NK-92 treated with Interleukin-12 subunit alpha and Interleukin-12 subunit beta, amount 100 ng/mL, for 24 hours (cell line): ENCODE measurements around the gene MYZAP.

ENCODE experiments used
- DNase-seq: peaks from one replicate; lab custom pipeline; 2025; lab: John Stamatoyannopoulos, UW

MYZAP gene

GRCh38 chr15:57698991-57699390 is 107.3 kb downstream of the MYZAP start:
- DNase-seq: no peak

GRCh38 chr15:57703387-57703786 is 111.7 kb downstream of the MYZAP start:
- no peak for DNase-seq

DNA sequence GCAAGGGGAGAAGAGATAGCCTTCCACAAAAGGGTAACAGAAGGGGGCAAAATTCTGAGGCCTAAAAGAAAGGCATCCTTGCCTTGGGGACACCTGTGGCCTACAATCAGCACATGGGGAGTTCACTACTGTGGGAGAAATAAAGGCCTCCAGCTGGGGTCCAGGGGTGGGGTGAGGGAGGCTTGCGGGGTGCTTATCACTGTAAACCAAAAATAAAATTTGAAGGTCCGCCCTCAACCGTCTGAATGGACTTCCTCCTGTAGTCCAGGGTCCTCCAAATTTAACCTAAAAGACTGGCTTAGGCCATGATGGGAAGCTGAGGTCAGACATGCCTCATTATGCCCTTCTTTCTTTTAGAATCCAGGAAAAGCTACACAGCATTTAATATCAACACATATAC is 112.7 kb downstream of the MYZAP start:
- no peak for DNase-seq

GRCh38 chr15:57705746-57706404 is 114.2 kb downstream of the MYZAP start:
- DNase-seq: no peak

- peak; percentile 85 for DNase-seq
Observed at GRCh38 chr15:57706405-57707209, 114.9 kb downstream of the MYZAP start, which contains the start of gene POLR2M. Gene POLR2M, plus strand, starts transcription at chr15:57706714. Its CDS starts 129 bp downstream, at chr15:57706843.

DNA sequence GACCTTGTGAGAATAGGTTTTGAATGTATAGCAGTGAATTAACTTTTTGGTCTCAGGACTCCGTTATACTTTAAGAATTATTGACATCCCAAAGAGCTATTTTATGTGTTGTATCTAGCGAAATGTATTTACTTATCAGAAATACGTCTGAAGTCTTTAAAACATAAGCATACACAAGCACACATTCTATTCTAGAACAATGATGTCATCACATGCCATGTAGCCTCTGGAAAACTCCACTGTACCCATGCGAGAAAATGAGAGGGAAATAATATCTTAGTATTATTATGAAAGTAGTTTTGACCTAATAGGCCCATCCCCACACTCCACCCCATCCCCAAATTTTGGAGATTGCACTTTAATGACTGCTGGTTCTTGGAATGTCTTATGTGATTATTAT is 116.3 kb downstream of the MYZAP start:
- DNase-seq: no peak

GRCh38 chr15:57718309-57718708 is 126.6 kb downstream of the MYZAP start:
- DNase-seq: no peak

GRCh38 chr15:57720867-57721266 is 129.2 kb downstream of the MYZAP start:
- DNase-seq: no peak

GRCh38 chr15:57726411-57726810 is 134.7 kb downstream of the MYZAP start:
- DNase-seq: no peak

DNA sequence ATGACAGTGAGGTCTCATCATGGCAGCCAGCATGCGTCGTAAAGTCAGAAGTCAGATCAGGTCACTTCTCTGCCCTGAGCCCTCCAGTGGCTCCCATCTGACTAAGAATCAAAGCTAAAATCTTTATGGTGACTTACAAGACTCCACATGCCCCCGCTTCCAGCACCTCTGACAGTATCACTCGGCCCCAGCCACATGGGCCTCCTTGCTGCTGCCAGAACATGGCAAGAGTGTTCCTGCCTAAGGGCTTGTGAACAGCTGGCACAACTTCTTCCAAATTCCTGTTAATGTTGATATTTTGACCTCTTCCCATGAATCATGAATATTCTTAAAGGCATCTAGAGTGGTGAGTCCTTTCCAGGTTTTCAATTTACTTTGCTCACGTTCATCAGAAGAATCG is 135.3 kb downstream of the MYZAP start:
- DNase-seq: no peak

DNA sequence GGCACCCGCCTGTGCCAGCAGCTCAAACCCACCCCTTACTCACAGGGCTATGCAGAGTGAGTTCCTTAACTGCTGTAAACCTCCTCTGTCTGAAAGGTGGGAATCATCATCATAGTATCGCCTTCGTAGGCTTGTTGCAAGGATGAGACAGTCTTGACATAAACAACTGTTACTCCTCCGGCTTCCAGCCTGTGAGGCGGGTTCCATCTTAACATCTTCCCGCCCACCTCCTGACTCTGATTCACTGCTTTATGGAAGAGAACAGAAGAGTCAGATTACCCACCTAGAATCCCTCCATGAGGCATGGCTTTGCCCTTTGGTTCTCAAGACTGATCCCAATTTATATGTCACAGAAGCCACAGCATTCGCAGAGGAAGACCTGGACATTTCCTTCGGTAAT is 136.7 kb downstream of the MYZAP start:
- DNase-seq: no peak

DNA sequence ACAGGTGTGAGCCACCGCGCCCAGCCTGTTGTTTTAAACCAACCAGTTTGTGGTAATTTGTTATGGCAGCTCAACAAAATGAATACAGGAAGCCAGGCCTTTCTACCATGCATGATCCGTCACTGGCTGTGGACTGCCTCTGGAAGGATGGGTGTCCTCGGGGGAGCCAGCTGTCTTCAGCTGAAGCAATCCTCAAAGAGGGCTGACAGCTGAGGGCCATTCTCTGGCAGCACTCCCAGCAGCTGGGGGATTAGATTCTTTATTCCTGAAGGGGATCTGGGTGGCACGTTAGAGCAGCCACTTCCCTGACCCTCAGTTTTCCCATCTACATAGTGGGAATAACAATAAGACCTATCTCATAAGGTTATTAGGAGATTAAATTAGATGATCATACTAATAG is 139.2 kb downstream of the MYZAP start:
- no peak for DNase-seq

- no peak for DNase-seq
Observed at GRCh38 chr15:57731530-57732103, 139.9 kb downstream of the MYZAP start.

DNA sequence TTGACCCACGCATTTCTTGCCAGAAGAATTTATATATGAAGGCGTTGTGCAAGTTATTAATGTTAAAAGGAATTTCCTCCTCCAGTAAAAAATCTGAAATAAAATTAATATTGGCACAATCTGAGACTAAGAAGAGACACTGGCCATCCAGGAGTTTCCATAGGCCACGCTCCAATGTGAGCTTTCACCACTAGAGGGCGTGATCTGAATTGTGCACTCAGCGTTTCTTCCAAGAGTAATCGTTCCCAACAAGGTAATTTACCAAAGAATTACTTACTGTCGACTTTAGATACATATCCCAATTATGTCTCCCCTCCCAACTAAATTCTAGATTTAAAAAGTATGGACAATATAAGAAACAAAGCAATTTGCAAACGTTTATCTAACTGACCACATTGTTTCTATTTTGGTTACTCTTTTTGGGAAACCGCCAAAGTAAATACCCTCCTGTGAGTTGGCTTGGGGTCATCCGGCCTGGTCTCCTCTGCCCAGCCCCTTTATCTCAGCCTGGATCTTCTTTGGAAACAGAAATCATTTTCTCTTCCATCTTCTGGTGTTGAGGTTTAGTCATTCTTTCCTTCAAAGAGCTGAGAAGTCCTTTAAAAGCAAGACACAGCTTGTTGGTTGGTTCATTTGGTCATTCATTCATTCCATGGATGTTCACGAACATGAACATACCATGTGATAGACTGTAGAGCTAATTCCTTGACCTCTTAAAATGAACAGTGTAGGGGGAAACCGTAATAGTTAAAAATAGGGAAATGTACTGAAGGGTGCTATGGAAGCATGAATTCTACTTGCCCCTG is 141.0 kb downstream of the MYZAP start:
- DNase-seq: peak; percentile 15

GRCh38 chr15:57734860-57735259 is 143.2 kb downstream of the MYZAP start:
- DNase-seq: no peak
